ENCODE data around the gene VMP1. TPM values are rescaled to one million over a fixed set of nuclear protein-coding genes. Genes with fewer than 3 reads are reported as not detected.

The VMP1 gene
- total and polyA plus RNA-seq, 2 of the 13 experiments (the other 11 are each of a cell fraction or from before 2014, with no cell fraction given), result 186 to 271 TPM

DNA sequence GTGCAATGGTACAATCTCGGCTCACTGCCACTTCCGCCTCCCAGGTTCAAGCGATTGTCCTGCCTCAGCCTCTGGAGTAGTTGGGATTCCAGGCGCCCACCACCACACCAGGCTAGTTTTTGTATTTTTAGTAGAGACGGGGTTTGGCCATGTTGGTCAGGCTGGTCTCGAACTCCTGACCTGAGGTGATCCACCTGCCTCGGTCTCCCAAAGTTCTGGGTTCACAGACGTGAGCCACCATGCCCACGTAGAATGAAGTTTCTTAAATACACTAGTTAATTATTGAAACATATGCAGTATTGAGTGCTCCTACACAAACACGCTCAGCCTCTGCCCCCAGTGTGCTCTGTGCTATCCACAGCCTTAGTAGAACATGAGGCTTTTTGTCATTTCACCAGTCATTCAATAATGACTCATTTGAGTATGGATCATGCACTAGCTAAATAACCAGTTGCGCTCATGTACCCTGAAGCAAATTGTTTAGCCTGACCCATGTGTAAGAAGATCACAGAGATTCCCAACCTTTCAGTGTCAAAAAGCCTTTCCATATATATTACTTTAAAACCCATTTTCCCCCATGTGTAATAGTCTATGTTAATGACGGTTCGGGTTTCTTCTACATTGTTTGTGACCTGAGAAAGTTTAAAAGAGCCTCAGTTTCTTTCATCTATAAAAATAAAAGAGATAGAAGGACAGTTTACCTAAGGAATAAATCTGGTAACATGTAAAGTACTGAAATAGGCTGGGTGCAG lies 135.6 kb downstream of the VMP1 start (continued):
- TF ChIP-seq, protein P1, sequence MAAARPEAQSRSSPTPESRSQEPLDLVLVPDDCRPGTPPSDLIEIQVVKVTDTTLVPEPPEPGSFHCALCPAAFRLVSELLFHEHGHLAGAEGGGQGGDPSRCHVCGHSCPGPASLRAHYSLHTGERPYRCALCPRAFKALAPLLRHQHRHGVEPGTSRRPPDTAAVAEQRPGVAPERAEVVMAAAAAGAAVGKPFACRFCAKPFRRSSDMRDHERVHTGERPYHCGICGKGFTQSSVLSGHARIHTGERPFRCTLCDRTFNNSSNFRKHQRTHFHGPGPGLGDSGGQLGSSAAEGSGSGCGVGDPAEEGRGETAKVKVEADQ (CRISPR knock-in tag; IDR thresholded peaks at IDR 0.05; ENCODE audit: borderline replicate concordance), result peak; percentile 84; the same call in 1 of the 2 replicates
- TF ChIP-seq SIX1 (CRISPR knock-in tag; IDR thresholded peaks at IDR 0.05; ENCODE audit: borderline replicate concordance) (no peak), PAF1 (CRISPR knock-in tag; IDR thresholded peaks at IDR 0.05) (peak; percentile 100), NONO (IDR thresholded peaks at IDR 0.05) (no peak), NONO (CRISPR knock-in tag; conservative IDR thresholded peaks at IDR 0.05) (0 out of 2 replicates have a peak, but pooled peaks have one; percentile 43), ZNF460 (CRISPR knock-in tag; IDR thresholded peaks at IDR 0.05; ENCODE audit: borderline replicate concordance) (no peak), SMAD3 (CRISPR knock-in tag; IDR thresholded peaks at IDR 0.05) (peak; percentile 70; the same call in 1 of the 2 replicates), EEA1 (CRISPR knock-in tag; IDR thresholded peaks at IDR 0.05; ENCODE audit: borderline replicate concordance) (no peak), NR3C1 (CRISPR knock-in tag; IDR thresholded peaks at IDR 0.05) (no peak), ZNF335 (CRISPR knock-in tag; IDR thresholded peaks at IDR 0.05) (peak; percentile 51; the same call in 1 of the 2 replicates), AGO1 (IDR thresholded peaks at IDR 0.05; ENCODE audit: low read depth, low read length, poor library complexity, severe bottlenecking) (no peak)
- TF ChIP-seq, protein P2, sequence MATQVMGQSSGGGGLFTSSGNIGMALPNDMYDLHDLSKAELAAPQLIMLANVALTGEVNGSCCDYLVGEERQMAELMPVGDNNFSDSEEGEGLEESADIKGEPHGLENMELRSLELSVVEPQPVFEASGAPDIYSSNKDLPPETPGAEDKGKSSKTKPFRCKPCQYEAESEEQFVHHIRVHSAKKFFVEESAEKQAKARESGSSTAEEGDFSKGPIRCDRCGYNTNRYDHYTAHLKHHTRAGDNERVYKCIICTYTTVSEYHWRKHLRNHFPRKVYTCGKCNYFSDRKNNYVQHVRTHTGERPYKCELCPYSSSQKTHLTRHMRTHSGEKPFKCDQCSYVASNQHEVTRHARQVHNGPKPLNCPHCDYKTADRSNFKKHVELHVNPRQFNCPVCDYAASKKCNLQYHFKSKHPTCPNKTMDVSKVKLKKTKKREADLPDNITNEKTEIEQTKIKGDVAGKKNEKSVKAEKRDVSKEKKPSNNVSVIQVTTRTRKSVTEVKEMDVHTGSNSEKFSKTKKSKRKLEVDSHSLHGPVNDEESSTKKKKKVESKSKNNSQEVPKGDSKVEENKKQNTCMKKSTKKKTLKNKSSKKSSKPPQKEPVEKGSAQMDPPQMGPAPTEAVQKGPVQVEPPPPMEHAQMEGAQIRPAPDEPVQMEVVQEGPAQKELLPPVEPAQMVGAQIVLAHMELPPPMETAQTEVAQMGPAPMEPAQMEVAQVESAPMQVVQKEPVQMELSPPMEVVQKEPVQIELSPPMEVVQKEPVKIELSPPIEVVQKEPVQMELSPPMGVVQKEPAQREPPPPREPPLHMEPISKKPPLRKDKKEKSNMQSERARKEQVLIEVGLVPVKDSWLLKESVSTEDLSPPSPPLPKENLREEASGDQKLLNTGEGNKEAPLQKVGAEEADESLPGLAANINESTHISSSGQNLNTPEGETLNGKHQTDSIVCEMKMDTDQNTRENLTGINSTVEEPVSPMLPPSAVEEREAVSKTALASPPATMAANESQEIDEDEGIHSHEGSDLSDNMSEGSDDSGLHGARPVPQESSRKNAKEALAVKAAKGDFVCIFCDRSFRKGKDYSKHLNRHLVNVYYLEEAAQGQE (IDR thresholded peaks at IDR 0.05; ENCODE audit: borderline replicate concordance in 1 of 2, low read depth in 1 of 2, low read length in 2 of 2), result peak in 1 of 2 experiments; percentile 56; a peak in 1 of 4 replicates
- TF ChIP-seq, protein P3, sequence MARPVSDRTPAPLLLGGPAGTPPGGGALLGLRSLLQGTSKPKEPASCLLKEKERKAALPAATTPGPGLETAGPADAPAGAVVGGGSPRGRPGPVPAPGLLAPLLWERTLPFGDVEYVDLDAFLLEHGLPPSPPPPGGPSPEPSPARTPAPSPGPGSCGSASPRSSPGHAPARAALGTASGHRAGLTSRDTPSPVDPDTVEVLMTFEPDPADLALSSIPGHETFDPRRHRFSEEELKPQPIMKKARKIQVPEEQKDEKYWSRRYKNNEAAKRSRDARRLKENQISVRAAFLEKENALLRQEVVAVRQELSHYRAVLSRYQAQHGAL (CRISPR knock-in tag; IDR thresholded peaks at IDR 0.05; ENCODE audit: not compliant biosample characterization), result no peak
- TF ChIP-seq, protein P4, sequence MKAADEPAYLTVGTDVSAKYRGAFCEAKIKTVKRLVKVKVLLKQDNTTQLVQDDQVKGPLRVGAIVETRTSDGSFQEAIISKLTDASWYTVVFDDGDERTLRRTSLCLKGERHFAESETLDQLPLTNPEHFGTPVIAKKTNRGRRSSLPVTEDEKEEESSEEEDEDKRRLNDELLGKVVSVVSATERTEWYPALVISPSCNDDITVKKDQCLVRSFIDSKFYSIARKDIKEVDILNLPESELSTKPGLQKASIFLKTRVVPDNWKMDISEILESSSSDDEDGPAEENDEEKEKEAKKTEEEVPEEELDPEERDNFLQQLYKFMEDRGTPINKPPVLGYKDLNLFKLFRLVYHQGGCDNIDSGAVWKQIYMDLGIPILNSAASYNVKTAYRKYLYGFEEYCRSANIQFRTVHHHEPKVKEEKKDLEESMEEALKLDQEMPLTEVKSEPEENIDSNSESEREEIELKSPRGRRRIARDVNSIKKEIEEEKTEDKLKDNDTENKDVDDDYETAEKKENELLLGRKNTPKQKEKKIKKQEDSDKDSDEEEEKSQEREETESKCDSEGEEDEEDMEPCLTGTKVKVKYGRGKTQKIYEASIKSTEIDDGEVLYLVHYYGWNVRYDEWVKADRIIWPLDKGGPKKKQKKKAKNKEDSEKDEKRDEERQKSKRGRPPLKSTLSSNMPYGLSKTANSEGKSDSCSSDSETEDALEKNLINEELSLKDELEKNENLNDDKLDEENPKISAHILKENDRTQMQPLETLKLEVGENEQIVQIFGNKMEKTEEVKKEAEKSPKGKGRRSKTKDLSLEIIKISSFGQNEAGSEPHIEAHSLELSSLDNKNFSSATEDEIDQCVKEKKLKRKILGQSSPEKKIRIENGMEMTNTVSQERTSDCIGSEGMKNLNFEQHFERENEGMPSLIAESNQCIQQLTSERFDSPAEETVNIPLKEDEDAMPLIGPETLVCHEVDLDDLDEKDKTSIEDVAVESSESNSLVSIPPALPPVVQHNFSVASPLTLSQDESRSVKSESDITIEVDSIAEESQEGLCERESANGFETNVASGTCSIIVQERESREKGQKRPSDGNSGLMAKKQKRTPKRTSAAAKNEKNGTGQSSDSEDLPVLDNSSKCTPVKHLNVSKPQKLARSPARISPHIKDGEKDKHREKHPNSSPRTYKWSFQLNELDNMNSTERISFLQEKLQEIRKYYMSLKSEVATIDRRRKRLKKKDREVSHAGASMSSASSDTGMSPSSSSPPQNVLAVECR (CRISPR knock-in tag; IDR thresholded peaks at IDR 0.05; ENCODE audit: borderline replicate concordance), result no peak; the same call in 1 of the 2 replicates
- TF ChIP-seq, protein P5, sequence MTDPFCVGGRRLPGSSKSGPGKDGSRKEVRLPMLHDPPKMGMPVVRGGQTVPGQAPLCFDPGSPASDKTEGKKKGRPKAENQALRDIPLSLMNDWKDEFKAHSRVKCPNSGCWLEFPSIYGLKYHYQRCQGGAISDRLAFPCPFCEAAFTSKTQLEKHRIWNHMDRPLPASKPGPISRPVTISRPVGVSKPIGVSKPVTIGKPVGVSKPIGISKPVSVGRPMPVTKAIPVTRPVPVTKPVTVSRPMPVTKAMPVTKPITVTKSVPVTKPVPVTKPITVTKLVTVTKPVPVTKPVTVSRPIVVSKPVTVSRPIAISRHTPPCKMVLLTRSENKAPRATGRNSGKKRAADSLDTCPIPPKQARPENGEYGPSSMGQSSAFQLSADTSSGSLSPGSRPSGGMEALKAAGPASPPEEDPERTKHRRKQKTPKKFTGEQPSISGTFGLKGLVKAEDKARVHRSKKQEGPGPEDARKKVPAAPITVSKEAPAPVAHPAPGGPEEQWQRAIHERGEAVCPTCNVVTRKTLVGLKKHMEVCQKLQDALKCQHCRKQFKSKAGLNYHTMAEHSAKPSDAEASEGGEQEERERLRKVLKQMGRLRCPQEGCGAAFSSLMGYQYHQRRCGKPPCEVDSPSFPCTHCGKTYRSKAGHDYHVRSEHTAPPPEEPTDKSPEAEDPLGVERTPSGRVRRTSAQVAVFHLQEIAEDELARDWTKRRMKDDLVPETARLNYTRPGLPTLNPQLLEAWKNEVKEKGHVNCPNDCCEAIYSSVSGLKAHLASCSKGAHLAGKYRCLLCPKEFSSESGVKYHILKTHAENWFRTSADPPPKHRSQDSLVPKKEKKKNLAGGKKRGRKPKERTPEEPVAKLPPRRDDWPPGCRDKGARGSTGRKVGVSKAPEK (CRISPR knock-in tag; IDR thresholded peaks at IDR 0.05; ENCODE audit: borderline replicate concordance), result no peak
